ENCODE results near the gene CNGA4.

CNGA4 gene

GRCh38 chr11:6238902-6239301 lies at the start of gene CNGA4:
CNGA4 (plus strand) TSS chr11:6239089; CDS start chr11:6239207, 118 bp downstream.
- DNase-seq, result no peak

GRCh38 chr11:6191742-6192141 lies 47.1 kb upstream of the CNGA4 start:
- no peak for DNase-seq

GRCh38 chr11:6194065-6194581 lies 44.8 kb upstream of the CNGA4 start:
- DNase-seq, result no peak

- no peak for DNase-seq
Observed at GRCh38 chr11:6196396-6196795, 42.5 kb upstream of the CNGA4 start.

GRCh38 chr11:6197466-6198200 lies 41.3 kb upstream of the CNGA4 start:
- DNase-seq, result no peak

GRCh38 chr11:6199174-6199810 lies 39.6 kb upstream of the CNGA4 start, which contains the start of gene OR52W1:
OR52W1 (plus strand) TSS chr11:6199224; CDS start chr11:6199224, 0 bp downstream.
- no peak for DNase-seq

GRCh38 chr11:6200975-6201374 lies 37.9 kb upstream of the CNGA4 start:
- no peak for DNase-seq

GRCh38 chr11:6201481-6201880 lies 37.4 kb upstream of the CNGA4 start:
- DNase-seq, result no peak

GRCh38 chr11:6202041-6202440 lies 36.8 kb upstream of the CNGA4 start:
- no peak for DNase-seq

GRCh38 chr11:6203327-6203726 lies 35.6 kb upstream of the CNGA4 start:
- no peak for DNase-seq

GRCh38 chr11:6204706-6205105 lies 34.2 kb upstream of the CNGA4 start:
- DNase-seq, result no peak

- no peak for DNase-seq
Observed at GRCh38 chr11:6205366-6205765, 33.5 kb upstream of the CNGA4 start, which contains the start of gene C11orf42. C11orf42 (plus strand) TSS chr11:6205557; CDS start chr11:6205616, 59 bp downstream.

- no peak for DNase-seq
Observed at GRCh38 chr11:6206456-6207180, 32.3 kb upstream of the CNGA4 start.

- no peak for DNase-seq
Observed at GRCh38 chr11:6209801-6210200, 29.1 kb upstream of the CNGA4 start.

- DNase-seq, result no peak
Observed at GRCh38 chr11:6210274-6210955, 28.5 kb upstream of the CNGA4 start.

- no peak for DNase-seq
Observed at GRCh38 chr11:6214530-6214929, 24.4 kb upstream of the CNGA4 start.

GRCh38 chr11:6216501-6216900 lies 22.4 kb upstream of the CNGA4 start:
- no peak for DNase-seq

- DNase-seq, result no peak
Observed at GRCh38 chr11:6217722-6218121, 21.2 kb upstream of the CNGA4 start.

- DNase-seq, result no peak
Observed at GRCh38 chr11:6219359-6219758, 19.5 kb upstream of the CNGA4 start.

- DNase-seq, result no peak
Observed at GRCh38 chr11:6223854-6224253, 15.0 kb upstream of the CNGA4 start.

- no peak for DNase-seq
Observed at GRCh38 chr11:6224421-6224820, 14.5 kb upstream of the CNGA4 start.

- no peak for DNase-seq
Observed at GRCh38 chr11:6225024-6225423, 13.9 kb upstream of the CNGA4 start.

GRCh38 chr11:6225896-6226295 lies 13.0 kb upstream of the CNGA4 start:
- no peak for DNase-seq

Data from NCI-H774 (cell line).